Measurements from ENCODE around the gene LAMC2. TPM values are rescaled to one million over a fixed set of nuclear protein-coding genes. Genes with fewer than 3 reads are reported as not detected.
"Not testable (repeated sequence)": the region's sequence is repeated elsewhere in the genome, so short reads cannot be mapped to it uniquely, and the experiment has no call there.

Gene LAMC2
- total RNA-seq, 1 experiment from 2014 or later: 3.4 TPM

DNA sequence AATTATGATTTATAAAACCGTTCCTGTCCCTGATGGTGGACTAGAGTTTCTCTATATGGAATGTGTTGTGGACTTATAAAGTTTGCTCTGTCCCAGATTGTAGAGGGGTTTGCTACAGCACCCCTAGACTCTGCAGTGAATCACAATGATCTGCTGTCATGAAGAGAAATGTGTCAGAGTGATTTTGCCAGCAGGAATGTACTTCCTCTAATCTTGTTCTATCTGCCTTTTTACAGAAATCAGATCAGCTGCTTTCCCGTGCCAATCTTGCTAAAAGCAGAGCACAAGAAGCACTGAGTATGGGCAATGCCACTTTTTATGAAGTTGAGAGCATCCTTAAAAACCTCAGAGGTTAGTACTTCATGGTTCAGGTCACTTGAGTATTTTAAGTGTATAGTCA is 52.0 kb downstream of the LAMC2 start:
- DNase-seq (ENCODE audit: low read depth): peak; percentile 95

DNA sequence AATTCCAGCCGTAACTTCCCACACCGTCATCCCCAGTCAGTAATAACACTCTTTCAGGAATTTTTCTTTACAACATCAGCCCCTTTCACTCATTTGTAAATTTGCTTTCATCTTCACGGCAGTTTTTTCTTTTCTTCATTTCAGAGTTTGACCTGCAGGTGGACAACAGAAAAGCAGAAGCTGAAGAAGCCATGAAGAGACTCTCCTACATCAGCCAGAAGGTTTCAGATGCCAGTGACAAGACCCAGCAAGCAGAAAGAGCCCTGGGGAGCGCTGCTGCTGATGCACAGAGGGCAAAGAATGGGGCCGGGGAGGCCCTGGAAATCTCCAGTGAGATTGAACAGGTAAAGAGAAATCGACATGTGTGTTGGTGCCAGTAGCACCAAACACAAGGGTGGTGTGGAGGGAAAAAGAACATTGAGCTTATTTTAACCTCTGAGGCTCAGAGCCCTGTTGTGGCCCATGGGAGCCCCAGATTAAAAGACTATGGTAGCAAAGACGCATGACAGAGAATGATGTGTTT is 53.2 kb downstream of the LAMC2 start:
- DNase-seq (ENCODE audit: low read depth): no peak

GRCh38 chr1:183239793-183240525 is 53.9 kb downstream of the LAMC2 start:
- no peak for DNase-seq (ENCODE audit: low read depth)

GRCh38 chr1:183240526-183240825 is 54.4 kb downstream of the LAMC2 start:
- no peak for DNase-seq (ENCODE audit: low read depth)

GRCh38 chr1:183240853-183241252 is 54.8 kb downstream of the LAMC2 start:
- DNase-seq (ENCODE audit: low read depth): not testable (repeated sequence)

GRCh38 chr1:183241471-183241870 is 55.4 kb downstream of the LAMC2 start:
- no peak for DNase-seq (ENCODE audit: low read depth)

DNA sequence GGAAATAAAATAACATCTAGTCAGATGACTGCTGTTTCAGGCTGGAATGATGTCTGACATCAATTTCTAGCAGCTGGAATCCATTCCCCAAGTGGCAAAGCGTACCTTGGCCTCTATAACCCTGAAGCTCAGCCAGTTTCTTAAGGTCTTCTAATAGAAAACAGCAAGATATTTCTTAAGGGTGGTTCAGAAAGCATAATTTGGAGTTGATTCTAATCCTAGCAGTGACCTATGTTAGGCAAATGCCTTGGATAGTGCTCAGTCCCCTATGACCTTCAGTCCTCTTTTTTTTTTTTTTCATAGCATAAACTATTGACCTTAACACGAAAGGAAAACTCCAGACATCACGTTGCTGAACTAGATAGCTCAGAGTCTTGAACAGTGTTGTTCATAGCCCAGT is 56.5 kb downstream of the LAMC2 start:
- no peak for DNase-seq (ENCODE audit: low read depth)

- no peak for DNase-seq (ENCODE audit: low read depth)
Measured at GRCh38 chr1:183243161-183244050, 57.3 kb downstream of the LAMC2 start.

- DNase-seq (ENCODE audit: low read depth): no peak
Measured at GRCh38 chr1:183244466-183244865, 58.4 kb downstream of the LAMC2 start.

- DNase-seq (ENCODE audit: low read depth): no peak
Measured at GRCh38 chr1:183245357-183245756, 59.3 kb downstream of the LAMC2 start.

GRCh38 chr1:183246436-183246835 is 60.4 kb downstream of the LAMC2 start:
- no peak for DNase-seq (ENCODE audit: low read depth)

DNA sequence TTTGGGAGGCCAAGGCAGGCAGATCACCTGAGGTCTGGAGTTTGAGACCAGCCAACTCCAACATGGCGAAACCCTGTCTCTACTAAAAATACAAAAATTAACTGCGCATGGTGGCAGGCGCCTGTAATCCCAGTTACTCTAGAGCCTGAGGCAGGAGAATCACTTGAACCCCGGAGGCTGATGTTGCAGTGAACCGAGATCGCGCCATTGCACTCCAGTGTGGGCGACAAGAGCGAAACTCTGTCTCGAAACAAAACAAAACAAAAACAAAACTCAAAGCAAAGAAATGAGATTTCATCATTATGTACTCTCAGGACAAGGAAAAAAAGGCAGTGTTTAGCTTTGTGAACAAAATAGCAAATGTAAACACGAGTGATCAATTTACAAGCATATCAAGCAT is 61.0 kb downstream of the LAMC2 start:
- DNase-seq (ENCODE audit: low read depth): no peak

DNA sequence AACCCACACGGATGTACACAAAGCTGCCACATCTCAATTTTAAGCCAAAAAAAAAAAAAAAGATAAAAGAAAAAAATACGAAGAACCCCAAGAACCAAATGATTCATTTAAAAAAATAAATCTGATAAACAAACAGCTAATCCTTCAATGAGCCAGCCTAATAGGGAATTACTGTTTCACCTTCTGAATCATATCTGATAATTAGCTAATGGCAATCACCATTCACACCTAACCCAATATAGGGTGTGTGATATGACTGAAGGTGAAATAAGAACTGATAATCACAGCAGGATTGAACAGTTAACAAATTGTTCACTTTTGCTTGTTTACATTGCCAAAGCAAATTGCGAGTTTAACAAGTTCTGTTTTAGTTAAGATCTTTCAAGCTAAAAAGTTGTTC is 61.4 kb downstream of the LAMC2 start:
- DNase-seq (ENCODE audit: low read depth): no peak

DNA sequence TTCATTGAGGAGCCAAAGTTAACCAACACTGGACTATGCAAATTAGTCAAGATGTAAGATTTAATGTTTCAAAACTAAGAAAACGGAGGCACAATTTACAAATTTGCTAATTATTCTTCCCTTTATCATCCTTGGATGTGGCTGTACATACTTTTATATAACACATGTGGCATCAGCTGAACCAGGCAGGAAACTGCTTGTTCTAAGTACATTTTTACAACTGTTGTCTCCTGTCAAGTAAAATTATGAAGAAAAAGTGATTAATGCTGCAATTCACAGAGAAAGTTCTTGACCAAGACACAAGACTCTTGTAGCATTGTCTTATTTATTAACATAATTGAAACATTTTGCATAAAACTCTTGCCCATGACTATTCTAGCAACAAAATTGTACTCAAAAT is 61.9 kb downstream of the LAMC2 start:
- no peak for DNase-seq (ENCODE audit: low read depth)

GRCh38 chr1:183248989-183249691 is 63.1 kb downstream of the LAMC2 start:
- peak; percentile 65 for DNase-seq (ENCODE audit: low read depth)

DNA sequence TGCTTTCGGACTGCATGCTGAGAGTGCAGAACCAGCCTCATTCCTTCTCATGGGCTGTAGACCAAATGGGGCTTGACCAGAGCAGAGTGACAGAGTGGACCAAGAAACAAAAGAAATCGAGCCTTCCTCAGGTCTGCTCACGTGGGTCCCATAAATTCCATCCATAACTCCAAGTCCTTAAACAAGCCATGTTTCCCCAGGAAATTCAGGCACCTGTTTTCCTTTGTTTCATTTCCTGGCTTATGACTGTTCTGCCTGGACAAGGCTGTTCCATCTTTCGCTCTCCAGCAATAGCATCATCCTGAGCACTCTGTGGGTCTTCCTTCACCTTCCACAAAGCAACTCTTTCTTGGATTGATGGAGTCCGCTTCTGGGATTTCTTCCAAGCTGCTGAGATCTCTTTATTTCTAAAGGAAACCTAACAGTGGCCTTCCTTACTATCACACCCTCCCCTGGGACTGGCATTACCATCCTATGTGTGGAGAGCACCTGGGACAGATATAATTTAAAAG is 63.9 kb downstream of the LAMC2 start:
- peak; percentile 44 for DNase-seq (ENCODE audit: low read depth)

GRCh38 chr1:183251101-183251958 is 65.3 kb downstream of the LAMC2 start:
- no peak for DNase-seq (ENCODE audit: low read depth)

DNA sequence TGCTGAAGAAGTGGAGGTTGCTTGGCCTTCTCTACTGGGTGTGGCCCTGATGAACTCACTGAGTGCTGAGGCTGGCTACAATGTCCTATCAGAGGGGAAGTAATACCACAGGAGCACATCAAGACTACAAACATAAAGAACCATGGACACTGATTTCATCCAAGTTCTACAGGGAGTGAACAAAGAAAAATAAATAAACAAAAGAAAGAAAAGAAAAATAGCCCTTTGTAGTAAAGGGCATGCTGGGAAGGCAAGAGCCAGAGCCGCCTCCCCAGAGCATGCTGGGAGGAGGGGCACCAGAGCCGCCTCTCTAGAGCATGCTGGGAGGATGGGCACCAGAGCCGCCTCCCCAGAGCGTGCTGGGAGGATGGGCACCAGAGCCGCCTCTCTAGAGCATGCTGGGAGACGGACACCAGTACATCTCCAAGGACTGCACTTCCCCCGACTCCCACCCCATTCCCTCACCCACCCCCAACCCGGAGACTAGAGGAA is 65.9 kb downstream of the LAMC2 start:
- no peak for DNase-seq (ENCODE audit: low read depth)

DNA sequence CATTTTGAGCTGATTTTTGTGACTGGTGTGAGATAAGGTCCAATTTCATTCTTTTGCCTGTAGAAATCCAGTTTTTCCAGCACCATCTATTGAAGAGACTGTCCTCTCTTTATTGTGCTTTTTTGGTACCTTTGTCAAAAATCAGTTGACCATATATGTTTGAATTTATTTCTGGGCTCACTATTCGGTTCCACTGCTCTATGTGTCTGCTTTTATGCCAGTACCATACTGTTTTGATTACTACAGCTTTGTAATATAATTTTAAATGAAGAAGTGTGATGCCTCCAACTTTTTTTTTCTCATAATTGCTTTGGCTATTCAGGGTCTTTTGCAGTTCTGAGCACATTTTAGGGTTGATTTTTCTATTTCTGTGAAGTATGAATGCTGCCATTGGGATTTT is 69.0 kb downstream of the LAMC2 start:
- no peak for DNase-seq (ENCODE audit: low read depth)

DNA sequence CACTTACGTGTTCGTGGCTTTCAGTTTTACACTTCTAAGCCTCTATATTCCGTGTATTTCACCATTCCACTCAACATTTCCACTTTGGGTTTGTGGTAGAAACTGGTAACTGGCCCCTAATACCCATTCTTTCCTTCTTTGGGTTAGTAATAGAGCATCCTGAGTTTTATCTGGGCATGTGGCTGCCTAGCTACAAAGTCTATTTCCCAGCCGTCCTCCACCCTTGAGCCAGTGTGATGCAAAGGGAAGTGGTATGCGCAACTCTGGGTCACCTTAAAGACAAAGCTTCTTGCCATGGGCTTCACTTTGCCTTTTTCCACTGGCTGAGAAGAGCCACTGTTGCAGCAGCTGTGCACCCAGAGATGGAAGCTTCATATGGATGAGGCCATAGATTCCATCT is 73.9 kb downstream of the LAMC2 start:
- DNase-seq (ENCODE audit: low read depth): no peak

DNA sequence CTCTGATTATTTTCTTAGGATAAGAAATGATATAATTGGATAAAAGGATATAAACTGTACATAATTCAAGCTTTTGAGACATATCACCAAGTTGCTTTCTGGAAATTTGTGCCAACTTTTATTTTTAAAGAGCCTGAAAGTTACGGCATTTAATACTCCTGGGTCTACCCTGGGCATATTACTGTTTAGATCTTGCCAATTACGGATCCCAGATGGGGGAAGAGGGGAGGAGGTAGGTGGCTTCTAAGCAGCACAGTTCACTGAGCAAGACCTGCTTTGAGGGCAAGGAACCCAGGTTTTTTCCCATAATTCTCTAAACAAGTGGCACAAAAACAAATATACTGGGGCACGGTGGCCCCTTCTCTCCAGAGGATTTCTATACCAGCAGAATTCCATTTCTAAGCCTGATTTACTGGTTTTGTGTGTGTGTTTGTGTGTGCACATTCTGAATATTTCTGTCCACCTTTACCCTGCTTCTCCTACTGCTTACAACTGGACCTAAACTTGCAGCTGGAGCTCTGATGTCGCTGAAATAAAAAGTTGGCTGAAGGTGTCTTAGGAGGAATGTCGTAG is 76.7 kb downstream of the LAMC2 start:
- DNase-seq (ENCODE audit: low read depth): no peak
